GM21447 (cell line): Measurements from ENCODE around the gene MRPL43.
"Not testable (repeated sequence)": the region's sequence is repeated elsewhere in the genome, so short reads cannot be mapped to it uniquely, and the experiment has no call there.

Experiments used
- ATAC-seq: cut with Tn5 transposase; IDR thresholded peaks from one replicate; pipeline ENCODE4 v1.9.1; 2021; ENCODE audit not compliant: unreplicated experiment

Gene MRPL43

DNA sequence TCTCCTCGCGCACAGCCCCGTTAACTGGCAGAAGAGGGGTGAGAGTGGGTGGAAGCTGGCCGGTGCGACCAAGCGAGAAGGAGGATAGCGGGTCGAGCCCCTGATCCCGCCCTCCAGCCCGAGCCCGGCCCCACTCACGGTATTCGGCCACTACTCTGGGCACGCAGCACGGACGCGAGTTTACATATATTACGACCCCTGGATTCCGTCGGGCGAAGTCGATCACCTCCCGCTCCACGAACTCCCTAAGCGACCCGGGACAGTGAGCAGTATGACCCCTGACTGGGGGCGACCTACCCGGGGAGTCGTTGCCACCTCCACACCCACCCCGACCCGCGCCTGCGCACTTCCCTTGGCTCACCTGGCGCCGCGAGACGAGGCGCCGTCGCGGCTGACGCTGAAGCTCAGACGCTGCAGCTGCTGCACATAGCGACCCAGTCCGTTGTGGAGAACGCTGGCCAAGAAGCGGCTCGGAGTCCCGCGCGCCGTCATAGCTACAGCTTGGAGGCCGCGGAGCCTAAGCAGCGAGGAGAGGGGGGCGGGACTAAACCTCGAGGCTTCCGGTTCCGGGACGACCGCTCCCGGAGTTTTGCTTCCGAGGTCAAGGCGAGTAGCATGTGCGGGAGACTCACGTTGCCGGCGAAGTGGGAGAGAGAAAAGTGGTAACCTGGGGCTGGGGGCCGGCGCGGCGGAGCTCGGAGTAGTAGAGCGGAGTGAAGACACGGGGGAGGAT is at the start of gene MRPL43, which contains the start of gene TWNK:
Gene MRPL43 (minus strand): TSS at position 546 of the 733 bp plus-strand sequence. CDS start 54 bp downstream, at position 492.
Gene TWNK (plus strand): TSS at position 592 of the 733 bp plus-strand sequence. CDS start 668 bp downstream, outside the sequence.
- peak; percentile 87 for ATAC-seq

DNA sequence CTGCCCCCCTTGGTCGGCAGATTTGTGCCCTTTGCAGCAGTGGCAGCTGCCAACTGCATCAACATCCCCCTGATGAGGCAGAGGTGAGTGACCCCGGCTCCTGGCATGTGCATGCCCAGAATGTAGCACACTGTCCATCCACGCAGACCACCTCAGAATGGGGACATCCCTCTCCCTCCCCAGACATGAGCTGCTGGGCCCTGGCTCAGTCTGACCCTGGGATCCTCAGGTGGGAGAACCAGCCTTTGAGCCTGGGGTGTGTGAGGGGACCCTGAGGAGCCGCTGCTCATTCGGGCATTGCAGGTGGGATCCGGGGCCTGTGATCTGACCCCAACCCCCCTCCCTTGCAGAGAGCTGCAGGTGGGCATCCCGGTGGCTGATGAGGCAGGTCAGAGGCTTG is 49.4 kb upstream of the MRPL43 start:
- no peak for ATAC-seq

DNA sequence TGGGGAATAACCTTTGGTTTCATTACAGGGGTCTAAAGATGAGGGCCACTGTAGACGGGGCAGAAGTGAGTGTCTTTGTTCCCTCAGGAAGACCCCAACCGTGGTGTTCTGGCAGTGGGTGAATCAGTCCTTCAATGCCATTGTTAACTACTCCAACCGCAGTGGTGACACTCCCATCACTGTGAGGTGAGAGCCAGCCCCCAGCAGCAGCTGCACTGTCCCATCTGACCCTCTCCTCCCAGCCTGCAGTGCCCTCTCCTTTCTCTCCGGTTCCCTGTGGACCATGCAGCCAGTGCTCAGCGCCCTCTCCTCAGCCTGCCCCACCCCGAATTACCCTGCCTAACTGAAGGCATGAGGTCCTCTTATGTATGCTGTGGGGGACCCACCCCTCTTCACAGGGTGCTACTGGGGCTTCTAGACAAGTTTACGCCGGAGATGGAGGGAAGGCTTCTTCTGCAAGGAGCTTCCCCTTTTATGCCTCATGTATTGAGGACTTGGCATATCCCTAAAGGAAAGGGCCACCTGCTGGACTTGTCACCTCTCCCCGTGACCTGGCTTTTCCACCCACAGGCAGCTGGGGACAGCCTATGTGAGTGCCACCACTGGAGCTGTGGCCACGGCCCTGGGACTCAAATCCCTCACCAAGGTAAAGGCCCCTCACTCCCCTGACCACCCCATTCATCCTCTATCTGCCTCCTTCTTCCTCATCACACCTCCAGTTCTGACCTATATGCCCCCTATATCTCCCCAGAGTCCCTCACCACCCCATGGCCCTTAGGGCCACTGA is 48.8 kb upstream of the MRPL43 start:
- ATAC-seq: no peak

DNA sequence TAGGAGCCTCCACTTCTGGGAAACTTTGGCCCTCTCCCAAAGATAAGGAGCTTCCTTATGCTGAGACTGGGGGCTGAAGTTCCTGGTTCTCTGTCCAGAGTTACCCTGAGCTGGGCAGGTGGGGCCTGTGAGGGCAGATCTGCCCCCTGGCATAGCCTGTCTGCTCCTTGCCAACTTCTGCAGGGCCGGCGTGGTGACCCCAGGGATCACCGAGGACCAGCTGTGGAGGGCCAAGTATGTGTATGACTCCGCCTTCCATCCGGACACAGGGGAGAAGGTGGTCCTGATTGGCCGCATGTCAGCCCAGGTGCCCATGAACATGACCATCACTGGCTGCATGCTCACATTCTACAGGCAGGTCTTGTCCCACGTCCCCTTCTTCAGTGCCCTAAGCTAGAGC is 48.0 kb upstream of the MRPL43 start:
- no peak for ATAC-seq

DNA sequence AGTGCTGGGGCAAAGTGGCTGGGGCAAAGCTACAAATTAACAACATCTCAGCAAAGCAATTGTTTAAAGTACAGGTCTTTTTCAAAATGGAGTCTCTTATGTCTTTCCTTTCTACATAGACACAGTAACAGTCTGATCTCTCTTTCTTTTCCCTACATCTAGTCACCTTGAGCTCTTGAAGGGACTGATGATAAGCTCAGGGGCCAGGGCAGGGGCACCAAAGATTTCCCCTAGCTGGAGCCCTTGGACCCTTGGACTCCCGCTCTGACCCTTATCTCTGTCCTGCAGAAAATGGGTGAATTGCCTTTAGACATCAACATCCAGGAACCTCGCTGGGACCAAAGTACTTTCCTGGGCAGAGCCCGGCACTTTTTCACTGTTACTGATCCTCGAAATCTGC is 47.1 kb upstream of the MRPL43 start:
- ATAC-seq: not testable (repeated sequence)

DNA sequence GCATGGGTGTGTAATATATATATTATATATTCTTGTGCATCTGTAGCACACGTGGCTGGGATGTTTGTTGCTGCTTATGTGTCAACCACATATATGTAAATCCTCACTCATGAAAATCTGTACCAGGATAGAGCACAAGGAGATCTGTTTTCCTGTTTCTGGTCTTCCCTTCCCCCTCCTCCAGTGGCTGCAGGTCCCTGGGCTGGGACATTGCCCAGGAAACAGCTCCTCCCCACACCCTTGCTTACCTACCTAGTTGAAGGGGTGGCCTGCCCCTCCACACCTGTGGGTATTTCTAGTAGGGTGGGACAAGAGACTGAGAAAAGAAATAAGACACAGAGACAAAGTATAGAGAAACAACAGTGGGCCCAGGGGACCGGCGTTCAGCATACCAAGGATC is 46.0 kb upstream of the MRPL43 start:
- ATAC-seq: no peak

DNA sequence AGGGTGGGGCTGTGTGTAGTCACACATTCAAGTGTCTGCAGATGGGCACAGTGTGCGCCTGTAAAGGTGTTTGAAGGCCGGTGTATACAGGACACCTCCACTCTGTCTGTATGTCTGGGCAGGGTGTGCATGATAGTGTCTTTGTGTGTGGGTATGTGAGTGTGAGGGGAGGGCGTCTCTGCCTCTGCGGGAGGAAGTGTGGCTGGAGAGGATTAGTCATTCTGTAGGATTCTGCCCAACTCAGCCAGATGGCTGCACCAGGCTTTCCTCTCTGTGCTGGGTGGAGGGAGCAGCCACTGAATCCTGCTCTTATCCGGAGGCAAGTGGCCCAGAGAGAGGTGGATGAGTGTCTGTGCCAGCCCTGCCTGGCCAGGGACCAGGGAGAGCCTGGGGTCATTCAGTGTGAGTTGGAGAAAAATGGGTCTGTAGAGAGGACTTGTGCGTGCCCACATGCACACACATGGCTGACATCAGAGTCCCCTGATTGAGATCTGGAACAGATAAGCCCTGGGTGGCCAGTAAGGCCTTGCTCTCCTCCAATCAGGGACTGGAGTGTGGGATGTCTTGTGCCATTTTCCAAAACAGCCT is 45.4 kb upstream of the MRPL43 start:
- peak; percentile 23 for ATAC-seq

DNA sequence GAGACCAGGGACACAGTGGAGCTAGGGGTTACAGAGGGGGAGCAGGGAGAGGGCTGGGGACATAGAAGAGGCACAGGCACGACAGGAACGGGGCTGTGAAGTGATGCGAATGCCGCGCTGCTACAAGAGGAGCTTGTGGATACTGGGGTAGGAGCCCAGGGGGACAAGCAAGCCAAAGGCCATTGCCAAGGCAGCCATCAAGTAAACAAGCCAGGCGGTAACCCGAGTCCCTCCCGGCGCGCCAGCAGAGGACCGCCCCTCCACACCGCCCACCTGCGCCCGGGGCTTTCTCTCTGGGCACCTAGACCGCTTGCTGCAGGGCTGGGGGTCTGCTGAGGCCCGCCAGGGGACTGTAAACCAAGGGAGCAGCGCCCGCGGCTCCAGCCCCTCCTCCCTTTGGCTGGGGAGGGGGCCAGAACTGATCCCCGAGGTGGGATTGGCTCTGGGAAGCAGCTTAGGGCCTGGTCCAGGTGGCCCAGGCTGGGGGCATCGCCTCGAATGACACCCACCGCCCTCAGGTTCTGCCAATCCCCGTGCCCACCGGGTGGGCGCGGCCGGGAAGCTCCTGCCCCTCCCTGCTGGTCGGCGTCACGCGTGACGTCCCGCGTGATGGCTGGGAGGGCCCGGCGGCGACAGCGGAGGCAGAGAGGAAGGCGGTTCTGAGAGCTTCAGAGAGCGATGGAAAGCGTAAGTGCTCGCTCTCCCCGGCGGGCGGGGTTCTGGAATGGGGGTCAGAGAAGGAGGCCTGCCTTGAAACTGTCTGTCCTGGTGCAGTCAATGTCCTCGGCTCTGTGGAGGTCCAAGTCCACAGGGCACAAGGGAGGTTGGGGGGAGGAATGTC is 44.7 kb upstream of the MRPL43 start:
- peak; percentile 43 for ATAC-seq

DNA sequence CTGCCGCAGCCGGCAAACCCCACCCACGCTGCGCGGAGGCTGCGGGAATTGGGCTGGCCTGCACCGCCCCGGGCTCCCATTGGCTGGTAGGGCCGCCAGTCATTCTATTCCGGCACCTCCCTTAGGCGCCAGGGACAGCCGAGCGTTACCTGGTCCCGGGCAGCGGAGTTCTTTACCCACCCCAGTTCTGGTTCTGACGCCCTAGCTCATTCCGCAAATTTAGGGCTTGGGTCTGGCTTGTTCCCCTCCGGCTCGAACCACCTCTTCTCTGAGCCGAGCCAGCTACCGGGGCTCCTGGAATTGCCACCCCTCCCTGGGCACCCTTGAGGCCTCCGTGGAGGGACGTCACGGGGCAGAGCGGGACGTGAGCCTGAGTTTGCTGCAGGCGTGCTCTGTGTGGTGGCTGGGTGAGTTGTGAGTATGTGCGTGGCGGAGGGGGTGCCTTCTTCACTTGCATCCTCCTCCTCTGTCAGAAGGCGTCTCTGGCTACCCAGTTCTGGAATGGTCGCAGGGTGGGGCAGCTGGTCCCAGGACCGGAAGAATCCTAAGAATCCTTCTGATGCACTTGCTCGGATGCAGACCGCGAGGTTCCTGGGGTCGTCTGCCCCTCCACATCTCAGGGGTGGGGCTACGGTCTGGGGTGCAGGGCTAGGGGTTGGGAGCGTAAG is 44.0 kb upstream of the MRPL43 start, which contains the start of the genes PDZD7 and SFXN3:
Gene PDZD7 (minus strand): TSS at position 2 of the 668 bp plus-strand sequence. CDS start 910 bp downstream, outside the sequence.
Gene SFXN3 (plus strand): TSS at position 107 of the 668 bp plus-strand sequence. CDS start 3,461 bp downstream, outside the sequence.
- peak; percentile 89 for ATAC-seq

DNA sequence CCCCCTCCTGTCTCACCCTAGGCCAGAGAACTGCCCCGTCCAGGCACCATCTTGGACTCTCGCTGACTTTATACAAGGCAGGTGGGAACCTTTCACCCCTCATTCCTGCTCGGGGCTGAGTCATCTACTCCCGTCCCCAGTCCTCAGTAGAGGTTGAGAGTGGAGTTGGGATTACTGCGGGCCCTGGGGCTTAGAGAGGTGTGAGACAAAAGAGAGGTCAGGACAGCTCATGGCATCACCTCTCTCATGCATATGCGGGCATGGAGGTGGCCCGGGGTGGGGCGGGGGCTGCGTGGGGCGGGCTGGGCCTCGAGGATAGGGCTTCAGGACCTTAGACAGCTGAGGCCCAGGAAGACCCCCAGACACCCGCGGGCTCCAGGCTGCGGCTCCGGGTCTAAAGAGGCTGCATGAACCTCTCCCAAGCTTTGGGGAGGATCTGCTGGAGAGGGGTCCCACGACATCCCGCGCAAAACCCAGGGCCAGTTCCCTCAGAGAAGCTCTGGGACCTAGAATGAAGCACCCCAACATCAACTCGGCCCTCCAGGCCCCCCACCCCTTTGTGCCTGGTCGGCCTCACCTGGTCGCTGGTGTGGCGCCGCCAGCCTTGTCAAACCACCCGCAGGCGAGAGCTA is 43.3 kb upstream of the MRPL43 start:
- ATAC-seq: peak; percentile 6

DNA sequence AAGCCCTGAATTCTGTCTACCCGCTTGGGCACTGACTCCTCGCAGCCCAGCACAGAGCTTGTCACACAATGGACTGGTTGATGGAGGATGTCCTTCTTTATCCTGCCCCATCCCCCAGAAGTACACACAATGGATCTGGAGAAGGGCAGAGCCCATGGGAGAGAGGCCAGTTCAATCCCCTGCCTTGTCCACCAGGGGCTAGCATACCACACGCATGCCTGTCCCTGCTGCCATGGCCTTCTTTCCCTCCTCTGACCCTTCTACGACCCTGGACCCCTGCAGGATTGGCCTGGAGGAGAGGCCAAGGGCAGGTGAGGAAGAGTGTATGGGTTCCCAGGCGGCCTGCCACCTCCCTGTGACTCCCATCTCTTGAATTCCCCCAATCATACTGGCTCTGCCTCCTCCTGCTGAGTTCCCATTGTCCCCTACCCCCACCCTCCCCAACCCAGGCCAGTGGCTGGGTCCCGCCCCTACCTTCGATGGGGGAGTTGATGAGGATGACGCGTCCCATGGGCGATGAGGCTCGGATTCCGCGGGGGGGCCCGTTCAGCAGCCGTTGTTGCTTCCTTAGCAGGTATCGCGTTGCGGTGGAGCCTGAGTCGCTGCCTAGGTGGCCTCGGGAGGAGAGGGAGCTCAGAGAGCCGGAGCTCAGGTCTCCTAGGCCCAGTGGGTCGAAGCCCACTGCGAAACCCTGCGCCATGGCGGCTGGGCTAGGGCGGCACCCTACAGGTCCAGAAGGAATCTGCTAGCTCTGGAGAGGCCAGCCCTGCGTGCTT is 42.4 kb upstream of the MRPL43 start:
- ATAC-seq: no peak

DNA sequence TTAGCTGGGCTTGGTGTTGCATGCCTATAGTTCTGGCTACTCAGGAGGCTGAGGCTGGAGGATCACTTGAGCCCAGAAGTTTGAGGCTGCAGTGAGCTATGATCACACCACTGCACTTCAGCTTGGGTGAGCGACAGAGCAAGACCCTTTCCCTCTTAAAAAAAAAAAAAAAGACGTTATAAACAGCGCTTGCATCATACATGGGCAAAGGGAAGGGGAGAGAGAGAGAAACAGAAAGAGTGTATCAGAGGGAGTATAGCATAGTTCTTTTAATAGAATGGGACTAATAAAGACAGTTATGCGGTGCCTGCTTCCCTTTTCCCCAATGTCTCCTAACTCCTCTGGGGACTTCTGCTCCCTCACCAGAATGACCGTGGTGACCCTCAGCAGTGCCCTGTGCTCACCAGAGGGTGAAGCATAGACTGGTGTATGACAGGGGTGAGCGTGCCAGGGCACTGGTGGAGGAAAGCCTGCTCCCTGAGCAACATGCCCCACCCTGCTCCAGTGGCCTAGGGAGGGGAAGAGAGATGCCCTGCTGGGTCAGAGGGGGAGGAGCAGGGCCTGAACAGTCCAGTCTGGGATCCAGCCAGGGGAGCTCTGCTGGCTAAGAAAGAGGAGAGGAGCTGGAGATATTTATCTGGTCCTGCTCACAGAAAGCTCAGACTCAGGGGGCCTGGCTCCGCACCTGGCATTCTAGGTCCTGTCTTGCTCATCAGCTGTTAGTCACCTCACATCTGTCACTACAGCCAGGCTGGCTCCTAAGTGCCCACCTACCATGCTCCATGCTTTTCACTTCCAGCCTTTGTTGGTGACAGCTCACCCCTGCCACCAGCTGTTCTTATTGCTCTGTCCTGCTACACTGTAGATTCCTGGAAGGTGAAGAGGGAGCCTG is 41.4 kb upstream of the MRPL43 start:
- no peak for ATAC-seq

DNA sequence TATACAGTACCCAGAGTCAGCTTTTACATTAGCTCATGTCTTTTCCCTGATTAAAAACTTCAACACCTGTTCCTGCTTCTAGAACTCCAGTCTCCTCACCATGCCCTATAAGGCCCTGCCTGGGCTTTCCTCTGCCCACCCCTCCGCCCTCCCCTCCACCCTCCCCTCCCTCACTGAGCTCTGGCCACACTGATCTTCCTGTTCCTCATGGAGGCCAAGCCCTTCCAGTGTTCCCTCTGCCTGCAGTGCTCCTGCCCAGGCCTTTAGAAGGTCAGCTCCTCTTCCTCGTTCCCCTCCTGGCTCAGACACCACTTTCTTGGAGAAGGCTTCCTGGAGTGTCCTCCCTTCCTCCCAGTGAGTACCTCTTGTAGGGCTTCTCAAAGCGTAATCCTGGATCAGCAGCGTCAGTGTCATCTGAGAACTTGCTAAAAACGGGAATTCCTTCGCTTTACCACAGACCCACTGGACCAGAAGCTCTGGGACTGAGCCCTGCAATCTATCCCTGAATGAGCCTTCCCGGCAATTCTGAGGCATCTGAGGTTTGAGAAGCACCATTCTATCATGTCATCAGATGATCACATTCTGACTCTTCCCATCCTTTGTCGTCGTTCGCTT is 39.9 kb upstream of the MRPL43 start:
- no peak for ATAC-seq

DNA sequence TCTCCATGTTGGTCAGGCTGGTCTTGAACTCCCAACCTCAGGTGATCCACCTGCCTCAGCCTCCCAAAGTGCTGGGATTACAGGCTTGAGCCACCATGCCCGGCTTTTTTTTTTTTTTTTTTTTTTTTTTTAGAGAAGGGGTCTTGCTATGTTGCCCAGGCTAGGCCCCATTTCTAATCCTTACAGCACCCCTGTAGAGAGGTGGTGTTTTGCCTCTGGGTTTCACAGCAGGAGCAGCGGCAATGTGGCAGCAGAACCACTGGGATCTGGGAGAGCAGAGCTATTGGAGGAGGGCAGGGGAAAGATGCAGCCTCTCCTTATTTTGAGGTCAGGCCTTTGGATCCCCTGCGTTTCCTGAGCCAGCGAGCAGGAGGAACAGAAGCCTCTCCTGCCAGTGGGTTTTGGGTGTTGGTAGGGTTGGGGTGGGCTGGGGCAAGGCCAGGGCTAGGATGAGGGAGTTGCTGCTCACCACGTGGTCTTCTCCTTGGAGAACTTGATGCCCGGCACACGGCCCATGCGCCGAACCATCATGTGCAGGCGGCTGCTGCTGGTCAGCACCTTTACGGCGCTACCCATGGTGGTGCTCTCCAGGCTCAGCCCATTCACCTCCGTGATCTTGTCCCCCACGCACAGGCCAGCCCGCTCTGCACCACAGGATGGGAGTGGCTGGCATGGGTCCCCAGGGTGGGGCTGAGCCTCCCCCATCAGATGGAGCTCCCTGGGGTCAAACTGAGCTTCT is 35.8 kb upstream of the MRPL43 start:
- ATAC-seq: no peak

DNA sequence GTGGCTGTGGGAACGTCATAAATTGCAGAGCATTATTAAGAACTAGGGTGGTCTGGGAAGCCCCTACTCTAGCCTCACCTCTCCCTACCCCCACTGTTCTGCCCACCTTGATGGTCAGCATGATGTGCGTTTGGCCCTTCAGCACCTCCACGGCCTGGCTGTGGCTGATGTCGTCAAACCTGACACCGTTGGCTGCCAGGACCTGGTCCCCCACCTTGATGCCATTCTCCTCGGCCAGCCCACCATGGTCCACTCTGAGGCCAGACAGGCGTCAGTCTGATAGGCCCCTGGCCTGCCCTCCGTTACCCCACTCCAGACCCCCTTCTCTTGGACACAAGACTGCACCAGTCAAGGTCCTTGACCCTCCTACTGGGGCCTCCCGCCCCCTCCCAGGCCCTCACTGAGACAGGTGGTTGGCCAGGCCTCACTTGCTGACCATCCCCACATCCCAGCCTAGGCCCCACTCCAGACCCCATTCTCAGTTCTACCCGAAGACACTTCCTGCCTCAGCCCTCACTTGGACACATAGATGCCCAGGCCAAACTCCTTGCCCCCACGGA is 34.5 kb upstream of the MRPL43 start:
- no peak for ATAC-seq

DNA sequence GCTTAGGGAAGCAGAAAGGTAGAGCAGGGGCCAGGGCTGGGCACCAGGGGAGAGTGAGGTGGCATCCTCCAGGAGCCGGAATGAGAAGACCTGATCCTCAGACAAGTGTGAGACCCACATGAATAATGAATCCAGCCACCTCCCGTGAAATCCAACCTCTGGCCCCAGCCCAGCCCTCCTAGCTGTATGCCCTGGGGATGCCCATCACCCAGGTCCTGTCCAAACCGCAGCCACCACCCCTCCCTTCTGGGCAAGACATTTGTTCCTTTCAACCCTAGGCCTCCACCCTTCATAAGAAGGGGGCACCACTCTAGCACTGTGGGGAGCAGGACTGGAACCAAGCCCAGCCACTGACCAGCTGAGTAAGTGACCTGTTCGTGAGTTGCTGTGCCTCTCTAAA is 33.9 kb upstream of the MRPL43 start:
- ATAC-seq: no peak
